Tibial artery (tissue), 4 donors: Measurements from ENCODE around the gene RPS6KA3.
"Not testable (repeated sequence)": the region's sequence is repeated elsewhere in the genome, so short reads cannot be mapped to it uniquely, and the experiment has no call there.

Source experiments
- DNase-seq, 2 donors: peaks; one replicate each; pipeline ENCODE4 v3.0.0-alpha.2; 2019
- H3K27ac ChIP-seq, 2 donors: fragments of 200-600 bp; sonication (generic) in 1 of 2; 1 replicate in 1 of 2; 2 replicates in 1 of 2; pipeline ENCODE4 v1.5.1; 2018 to 2019; ENCODE audit warnings: mild to moderate bottlenecking in 1 of 2
- H3K27me3 ChIP-seq, 2 donors: fragments of 200-600 bp; sonication (generic) in 1 of 2; one replicate each; pipeline versions ENCODE4 v1.5.1 to v1.6.0; 2016 to 2019
- H3K36me3 ChIP-seq, 3 donors: fragments of 200-600 bp; sonication (generic) in 2 of 3; one replicate each; pipeline ENCODE4 v1.5.1; 2016 to 2019; ENCODE audit warnings: mild to moderate bottlenecking in 2 of 3
- H3K4me1 ChIP-seq, 4 donors: fragments of 200-600 bp; sonication (generic) in 2 of 4; 1 replicate in 3 of 4; 2 replicates in 1 of 4; pipeline ENCODE4 v1.5.1; 2016 to 2019
- H3K4me3 ChIP-seq, 2 donors: fragments of 200-600 bp; sonication (generic) in 1 of 2; 1 replicate in 1 of 2; 2 replicates in 1 of 2; pipeline ENCODE4 v1.5.1; 2018 to 2019; ENCODE audit warnings: mild to moderate bottlenecking in 2 of 2
- H3K9me3 ChIP-seq, 3 donors: fragments of 200-600 bp; sonication (generic) in 1 of 3; one replicate each; pipeline ENCODE4 v1.5.1; 2016 to 2019
- CTCF ChIP-seq, 2 experiments: fragments of 200-600 bp in 1 of 2; fragments of 450-650 bp in 1 of 2; IDR thresholded peaks; one replicate each; pipeline ENCODE4 v1.5.1; 2017 to 2019; ENCODE audit warnings: antibody characterized with exemption in 2 of 2, mild to moderate bottlenecking in 1 of 2, moderate library complexity in 1 of 2
- intact Hi-C: fragments of 100-400 bp; cut with DNase I; formaldehyde crosslinking; loops from one replicate; pipeline ENCODE4 v1.15.0; 2023; ENCODE audit warnings: low total_unique reads

Gene RPS6KA3

GRCh38 chrX:20135944-20136343, 130.8 kb downstream of the RPS6KA3 start:
- Histone ChIP-seq H3K9me3 (no peaks in the 10 kb centered on the region), H3K27me3 (no peaks in the 10 kb centered on the region), H3K4me1 (peaks cover 0 to 26% (median 8%) of the 10 kb centered on the region in 4 donors), H3K27ac (no peak overlapping the region), H3K4me3 (no peak overlapping the region), H3K36me3 (peaks cover 0 to 67% (median 61%) of the 10 kb centered on the region in 3 donors)
- no peak for TF ChIP-seq CTCF (IDR thresholded peaks at IDR 0.05)
- no peak for DNase-seq
- intact Hi-C loops: no loop called here

- no peak for TF ChIP-seq CTCF (IDR thresholded peaks at IDR 0.05)
- no peak overlapping the region for H3K27ac ChIP-seq
- DNase-seq: no peak
- peaks cover 0 to 8% (median 0%) of the 10 kb centered on the region in 4 donors for H3K4me1 ChIP-seq
- H3K27me3 ChIP-seq: no peaks in the 10 kb centered on the region
- intact Hi-C loops: no loop called here
- H3K9me3 ChIP-seq: no peaks in the 10 kb centered on the region
- H3K36me3 ChIP-seq: peaks cover 0 to 89% (median 76%) of the 10 kb centered on the region in 3 donors
- no peak overlapping the region for H3K4me3 ChIP-seq
Measured at GRCh38 chrX:20132666-20133065, 134.0 kb downstream of the RPS6KA3 start.

GRCh38 chrX:20130357-20130756, 136.4 kb downstream of the RPS6KA3 start:
- intact Hi-C loops: no loop called here
- no peaks in the 10 kb centered on the region for H3K4me1 ChIP-seq
- H3K27ac ChIP-seq: no peak overlapping the region
- H3K36me3 ChIP-seq: peaks cover 0 to 67% (median 56%) of the 10 kb centered on the region in 3 donors
- TF ChIP-seq CTCF (IDR thresholded peaks at IDR 0.05): no peak
- no peak overlapping the region for H3K4me3 ChIP-seq
- DNase-seq: no peak
- H3K27me3 ChIP-seq: no peaks in the 10 kb centered on the region
- no peaks in the 10 kb centered on the region for H3K9me3 ChIP-seq

GRCh38 chrX:20129547-20129946, 137.2 kb downstream of the RPS6KA3 start:
- H3K9me3 ChIP-seq: no peaks in the 10 kb centered on the region
- no peak for TF ChIP-seq CTCF (IDR thresholded peaks at IDR 0.05)
- DNase-seq: no peak
- H3K27me3 ChIP-seq: no peaks in the 10 kb centered on the region
- intact Hi-C loops: no loop called here
- H3K4me1 ChIP-seq: no peaks in the 10 kb centered on the region
- H3K36me3 ChIP-seq: peaks cover 0 to 68% (median 59%) of the 10 kb centered on the region in 3 donors
- no peak overlapping the region for H3K27ac ChIP-seq
- no peak overlapping the region for H3K4me3 ChIP-seq

- no peak overlapping the region for H3K27ac ChIP-seq
- H3K4me3 ChIP-seq: no peak overlapping the region
- intact Hi-C loops: no loop called here
- H3K4me1 ChIP-seq: no peaks in the 10 kb centered on the region
- DNase-seq: no peak
- no peaks in the 10 kb centered on the region for H3K9me3 ChIP-seq
- peaks cover 0 to 65% (median 52%) of the 10 kb centered on the region in 3 donors for H3K36me3 ChIP-seq
- TF ChIP-seq CTCF (IDR thresholded peaks at IDR 0.05): no peak
- no peaks in the 10 kb centered on the region for H3K27me3 ChIP-seq
Measured at GRCh38 chrX:20128670-20129069, 138.0 kb downstream of the RPS6KA3 start.

GRCh38 chrX:20127440-20127839, 139.3 kb downstream of the RPS6KA3 start:
- H3K4me1 ChIP-seq, intact Hi-C loops, H3K9me3 ChIP-seq, H3K27ac ChIP-seq, DNase-seq, H3K4me3 ChIP-seq, H3K27me3 ChIP-seq: not testable (repeated sequence)
- H3K36me3 ChIP-seq: peaks cover 0 to 56% (median 40%) of the 10 kb centered on the region in 3 donors
- TF ChIP-seq CTCF (IDR thresholded peaks at IDR 0.05): peak in 1 of 2 experiments; percentile 17

- intact Hi-C loops, H3K27ac ChIP-seq, H3K4me3 ChIP-seq, DNase-seq, H3K4me1 ChIP-seq, H3K27me3 ChIP-seq, H3K9me3 ChIP-seq: not testable (repeated sequence)
- H3K36me3 ChIP-seq: peaks cover 0 to 50% (median 34%) of the 10 kb centered on the region in 3 donors
Measured at GRCh38 chrX:20126833-20127232, 139.9 kb downstream of the RPS6KA3 start.
